Neuronal stem cell (in vitro differentiated cells): Measurements from ENCODE around the gene U2AF1L4.

ENCODE experiments used
- DNase-seq: peaks from one replicate; pipeline ENCODE4 v3.0.0-alpha.2; 2013; ENCODE audit warnings: low spot score
- H2AFZ ChIP-seq: one replicate; pipeline ENCODE4 v1.6.1; 2013; ENCODE audit warnings: mild to moderate bottlenecking, low read length, inconsistent platforms
- H2AK5ac ChIP-seq: 2 replicates; pipeline ENCODE4 v1.6.1; 2013; ENCODE audit warnings: low read depth, mild to moderate bottlenecking, inconsistent platforms, low read length, moderate library complexity, mixed read lengths
- H2BK120ac ChIP-seq: 2 replicates; pipeline ENCODE4 v1.6.1; 2013; ENCODE audit warnings: low read depth, mild to moderate bottlenecking, inconsistent platforms, low read length, moderate library complexity, mixed read lengths
- H2BK12ac ChIP-seq: one replicate; pipeline ENCODE4 v1.6.1; 2013; ENCODE audit warnings: low read length, inconsistent platforms
- H2BK15ac ChIP-seq: 2 replicates; pipeline ENCODE4 v1.6.1; 2013; ENCODE audit warnings: mild to moderate bottlenecking, low read length, inconsistent platforms, mixed read lengths
- H2BK5ac ChIP-seq: one replicate; pipeline ENCODE4 v1.6.1; 2013; ENCODE audit warnings: inconsistent platforms, mild to moderate bottlenecking, low read length, moderate library complexity
- H3K14ac ChIP-seq: one replicate; pipeline ENCODE4 v1.6.1; 2013; ENCODE audit warnings: low read length, inconsistent platforms
- H3K18ac ChIP-seq: 2 replicates; pipeline ENCODE4 v1.6.1; 2013; ENCODE audit warnings: low read length, inconsistent platforms
- H3K23ac ChIP-seq: 2 replicates; pipeline ENCODE4 v1.6.1; 2013; ENCODE audit warnings: low read depth, mild to moderate bottlenecking, mixed read lengths, low read length, inconsistent platforms; ENCODE audit not compliant: poor library complexity
- H3K27ac ChIP-seq: replicated peaks from 3 replicates; pipeline ENCODE4 v1.5.1; 2013; ENCODE audit warnings: low read length, inconsistent platforms
- H3K27me3 ChIP-seq, 3 experiments: 2 replicates each; pipeline ENCODE4 v1.6.1; 2013; ENCODE audit warnings: low read length in 3 of 3, mild to moderate bottlenecking in 2 of 3, inconsistent platforms in 1 of 3, low read depth in 1 of 3, mixed read lengths in 1 of 3, moderate library complexity in 1 of 3; ENCODE audit not compliant: control insufficient read depth in 3 of 3, insufficient read depth in 3 of 3
- H3K36me3 ChIP-seq, 2 donors: replicated peaks in 1 of 2; 2 replicates each; pipeline ENCODE4 v1.6.1; 2013; ENCODE audit warnings: low read length in 2 of 2; ENCODE audit not compliant: control insufficient read depth in 2 of 2, insufficient read depth in 2 of 2
- H3K4ac ChIP-seq: 2 replicates; pipeline ENCODE4 v1.6.1; 2013; ENCODE audit warnings: inconsistent platforms, mild to moderate bottlenecking, low read length, moderate library complexity
- H3K4me1 ChIP-seq, 2 donors: 1 replicate in 1 of 2; 2 replicates in 1 of 2; pipeline ENCODE4 v1.6.1; 2013; ENCODE audit warnings: low read length in 2 of 2, low read depth in 1 of 2; ENCODE audit not compliant: control insufficient read depth in 2 of 2, insufficient read depth in 1 of 2
- H3K4me2 ChIP-seq: one replicate; pipeline ENCODE4 v1.6.1; 2013; ENCODE audit warnings: mild to moderate bottlenecking, low read length, inconsistent platforms; ENCODE audit not compliant: insufficient read depth, poor library complexity, severe bottlenecking
- H3K4me3 ChIP-seq, 2 donors: 2 replicates each; pipeline ENCODE4 v1.5.1; 2013; ENCODE audit warnings: low read length in 2 of 2, mild to moderate bottlenecking in 2 of 2, inconsistent platforms in 1 of 2, moderate library complexity in 1 of 2
- H3K79me1 ChIP-seq: one replicate; pipeline ENCODE4 v1.6.1; 2013; ENCODE audit warnings: low read depth, mild to moderate bottlenecking, inconsistent platforms, low read length, moderate library complexity
- H3K9ac ChIP-seq: one replicate; pipeline ENCODE4 v1.6.1; 2013; ENCODE audit warnings: mild to moderate bottlenecking, low read depth, low read length, inconsistent platforms; ENCODE audit not compliant: poor library complexity
- H3K9me3 ChIP-seq, 2 donors: replicated peaks in 1 of 2; 2 replicates each; pipeline versions ENCODE3 to v1.6.1; 2013; ENCODE audit warnings: low read length in 2 of 2, mild to moderate bottlenecking in 2 of 2, inconsistent platforms in 1 of 2, low read depth in 1 of 2, mixed read lengths in 1 of 2, moderate library complexity in 1 of 2; ENCODE audit not compliant: control insufficient read depth in 2 of 2, insufficient read depth in 1 of 2
- H4K8ac ChIP-seq: one replicate; pipeline ENCODE4 v1.6.1; 2013; ENCODE audit warnings: low read depth, mild to moderate bottlenecking, inconsistent platforms, low read length, moderate library complexity
- H4K91ac ChIP-seq: one replicate; pipeline ENCODE4 v1.6.1; 2013; ENCODE audit warnings: low read length, low read depth, mild to moderate bottlenecking, inconsistent platforms; ENCODE audit not compliant: poor library complexity
- WGBS, 2 donors: extraction: QIAGEN DNeasy Blood & Tissue Kit; methylation state at CpG; one replicate each; pipeline ENCODE4 v1.1.7; 2013; ENCODE audit warnings: missing lambda C conversion rate in 2 of 2, mixed read lengths in 1 of 2; ENCODE audit not compliant: insufficient read length in 2 of 2, insufficient replicate concordance in 1 of 2; ENCODE audit errors: extremely low coverage in 2 of 2; 5-methylcytosine and 5-hydroxymethylcytosine counted together

U2AF1L4 gene

DNA sequence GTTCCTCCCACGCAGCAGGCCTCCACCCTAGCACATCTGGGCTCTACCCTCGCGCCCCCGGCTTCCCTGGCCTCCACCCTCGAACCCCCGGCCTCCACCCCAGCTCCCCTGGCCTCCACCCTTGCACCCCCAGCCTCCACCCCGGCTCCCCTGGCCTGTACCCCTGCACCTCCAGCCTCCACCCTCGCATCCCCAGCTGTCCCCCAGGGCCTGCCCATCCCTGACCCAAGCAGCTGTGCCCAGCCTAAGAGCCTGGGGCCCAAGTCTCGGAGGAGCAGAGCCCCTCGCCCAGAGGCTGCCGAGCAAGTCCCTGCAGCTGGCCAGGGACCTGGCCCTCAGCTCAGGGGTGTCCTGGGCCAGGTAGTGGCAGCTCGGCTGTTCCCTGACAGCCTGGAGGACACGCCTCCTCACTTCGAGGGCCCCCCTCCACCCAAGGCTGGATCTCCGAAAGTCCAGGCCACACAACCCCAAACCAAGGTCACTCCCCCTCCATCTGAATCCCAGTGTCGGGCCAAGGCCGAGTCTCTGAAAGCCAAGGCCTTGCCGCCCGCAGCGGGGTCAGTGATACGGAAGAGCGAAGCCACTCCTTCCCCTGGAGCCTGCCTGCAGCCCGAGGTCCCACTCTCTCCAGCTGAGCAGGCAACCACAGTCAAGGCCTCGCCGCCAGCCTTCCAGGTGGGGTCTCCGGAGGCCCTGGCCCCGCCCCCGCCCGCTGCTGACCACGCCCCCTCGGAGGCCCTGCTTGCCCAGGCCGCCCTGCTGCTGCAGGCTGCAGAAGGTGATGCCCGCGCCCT is 22.3 kb upstream of the U2AF1L4 start:
- peaks cover 21 to 55% of the 10 kb centered on the region in 2 donors for H3K36me3 ChIP-seq
- H3K4ac ChIP-seq: peak overlapping the region; percentile 66
- H4K91ac ChIP-seq: no peak overlapping the region
- H3K18ac ChIP-seq: no peak overlapping the region
- H3K14ac ChIP-seq: peak overlapping the region; percentile 38
- H2BK15ac ChIP-seq: no peak overlapping the region
- H3K9ac ChIP-seq: peak overlapping the region; percentile 81
- H2BK12ac ChIP-seq: no peak overlapping the region
- DNase-seq: no peak
- H3K9me3 ChIP-seq: no peaks in the 10 kb centered on the region
- H2BK120ac ChIP-seq: no peak overlapping the region
- no peak overlapping the region for H4K8ac ChIP-seq
- peak overlapping the region; percentile 11 for H3K4me2 ChIP-seq
- H2AK5ac ChIP-seq: no peak overlapping the region
- no peak overlapping the region for H2BK5ac ChIP-seq
- no peak overlapping the region for H3K4me3 ChIP-seq
- H3K27ac ChIP-seq: no peak overlapping the region
- peaks cover 0 to 5% of the 10 kb centered on the region in 2 donors for H3K4me1 ChIP-seq
- no peak overlapping the region for H2AFZ ChIP-seq
- WGBS, 2 donors: no CpG with 5 or more reads among the region's 34 CpGs
- H3K79me1 ChIP-seq: peaks cover 3% of the 10 kb centered on the region
- H3K27me3 ChIP-seq: no peaks in the 10 kb centered on the region
- peak overlapping the region; percentile 43 for H3K23ac ChIP-seq

GRCh38 chr19:35766571-35767104 is 21.4 kb upstream of the U2AF1L4 start:
- peaks cover 0 to 5% of the 10 kb centered on the region in 2 donors for H3K4me1 ChIP-seq
- no CpG with 5 or more reads among the region's 11 CpGs for WGBS, 2 donors
- no peak for DNase-seq
- H3K36me3 ChIP-seq: peaks cover 28 to 63% of the 10 kb centered on the region in 2 donors
- H3K27me3 ChIP-seq: no peaks in the 10 kb centered on the region
- H2BK12ac ChIP-seq: no peak overlapping the region
- H3K9ac ChIP-seq: no peak overlapping the region
- H3K23ac ChIP-seq: no peak overlapping the region
- no peak overlapping the region for H3K14ac ChIP-seq
- no peak overlapping the region for H4K91ac ChIP-seq
- no peak overlapping the region for H2AFZ ChIP-seq
- H2BK120ac ChIP-seq: no peak overlapping the region
- no peak overlapping the region for H3K27ac ChIP-seq
- no peak overlapping the region for H2BK5ac ChIP-seq
- no peak overlapping the region for H3K4ac ChIP-seq
- H4K8ac ChIP-seq: no peak overlapping the region
- H3K79me1 ChIP-seq: peaks cover 3% of the 10 kb centered on the region
- H3K18ac ChIP-seq: no peak overlapping the region
- H2AK5ac ChIP-seq: no peak overlapping the region
- no peak overlapping the region for H3K4me2 ChIP-seq
- no peak overlapping the region for H2BK15ac ChIP-seq
- no peak overlapping the region for H3K4me3 ChIP-seq
- no peaks in the 10 kb centered on the region for H3K9me3 ChIP-seq

GRCh38 chr19:35764432-35765315 is 19.5 kb upstream of the U2AF1L4 start:
- peak overlapping the region; percentile 1 for H2BK12ac ChIP-seq
- peaks cover 5% of the 10 kb centered on the region for H3K79me1 ChIP-seq
- H2AFZ ChIP-seq: no peak overlapping the region
- WGBS, 2 donors: no CpG with 5 or more reads among the region's 17 CpGs
- H2AK5ac ChIP-seq: peak overlapping the region; percentile 28
- peak overlapping the region; percentile 5 for H3K4ac ChIP-seq
- no peak overlapping the region for H3K4me3 ChIP-seq
- H3K9ac ChIP-seq: peak overlapping the region; percentile 44
- H3K18ac ChIP-seq: no peak overlapping the region
- no peak overlapping the region for H3K4me2 ChIP-seq
- H3K36me3 ChIP-seq: peaks cover 35 to 78% of the 10 kb centered on the region in 2 donors
- H4K91ac ChIP-seq: no peak overlapping the region
- no peak overlapping the region for H3K27ac ChIP-seq
- no peak overlapping the region for H3K14ac ChIP-seq
- H4K8ac ChIP-seq: no peak overlapping the region
- no peaks in the 10 kb centered on the region for H3K27me3 ChIP-seq
- DNase-seq: no peak
- no peak overlapping the region for H2BK15ac ChIP-seq
- H2BK120ac ChIP-seq: no peak overlapping the region
- H3K4me1 ChIP-seq: peaks cover 0 to 5% of the 10 kb centered on the region in 2 donors
- H3K9me3 ChIP-seq: no peaks in the 10 kb centered on the region
- H2BK5ac ChIP-seq: no peak overlapping the region
- H3K23ac ChIP-seq: no peak overlapping the region
